T follicular helper cell (primary cell): ENCODE data around the gene CLEC18B.
"Not testable (repeated sequence)": the region's sequence is repeated elsewhere in the genome, so short reads cannot be mapped to it uniquely, and the experiment has no call there.

Experiments used
- DNase-seq: peaks from one replicate; pipeline ENCODE4 v3.0.0-alpha.2; 2020; ENCODE audit warnings: low read depth

CLEC18B gene

GRCh38 chr16:74443624-74444346, 22.5 kb upstream of the CLEC18B start:
- DNase-seq = not testable (repeated sequence)

GRCh38 chr16:74439685-74440084, 18.4 kb upstream of the CLEC18B start:
- DNase-seq = no peak

- no peak for DNase-seq
Measured at GRCh38 chr16:74438492-74438979, 17.3 kb upstream of the CLEC18B start.

- no peak for DNase-seq
Measured at GRCh38 chr16:74431516-74431915, 10.2 kb upstream of the CLEC18B start.

- peak; percentile 22 for DNase-seq
Measured at GRCh38 chr16:74430036-74430712, 8.9 kb upstream of the CLEC18B start.

GRCh38 chr16:74428493-74428892, 7.2 kb upstream of the CLEC18B start:
- DNase-seq = not testable (repeated sequence)

- DNase-seq = not testable (repeated sequence)
Measured at GRCh38 chr16:74425751-74426150, 4.5 kb upstream of the CLEC18B start.

- DNase-seq = not testable (repeated sequence)
Measured at GRCh38 chr16:74423721-74424120, 2.4 kb upstream of the CLEC18B start.

- DNase-seq = not testable (repeated sequence)
Measured at GRCh38 chr16:74422086-74422485, 808 bp upstream of the CLEC18B start.

- not testable (repeated sequence) for DNase-seq
Measured at GRCh38 chr16:74421482-74421785, 156 bp upstream of the CLEC18B start.

- DNase-seq = not testable (repeated sequence)
Measured at GRCh38 chr16:74419811-74420210, 1.5 kb downstream of the CLEC18B start.

- DNase-seq = not testable (repeated sequence)
Measured at GRCh38 chr16:74417897-74418296, 3.4 kb downstream of the CLEC18B start.

- not testable (repeated sequence) for DNase-seq
Measured at GRCh38 chr16:74413920-74414319, 7.4 kb downstream of the CLEC18B start.

- not testable (repeated sequence) for DNase-seq
Measured at GRCh38 chr16:74413485-74413884, 7.8 kb downstream of the CLEC18B start.

- DNase-seq = not testable (repeated sequence)
Measured at GRCh38 chr16:74412775-74413390, 8.4 kb downstream of the CLEC18B start.

- DNase-seq = not testable (repeated sequence)
Measured at GRCh38 chr16:74412138-74412774, 9.0 kb downstream of the CLEC18B start.

- DNase-seq = not testable (repeated sequence)
Measured at GRCh38 chr16:74410981-74411380, 10.3 kb downstream of the CLEC18B start.

- DNase-seq = not testable (repeated sequence)
Measured at GRCh38 chr16:74410057-74410957, 11.0 kb downstream of the CLEC18B start.

GRCh38 chr16:74409185-74409981, 11.9 kb downstream of the CLEC18B start:
- not testable (repeated sequence) for DNase-seq

- DNase-seq = not testable (repeated sequence)
Measured at GRCh38 chr16:74407362-74407705, 13.9 kb downstream of the CLEC18B start.
